CD1c-positive myeloid dendritic cell (primary cell): ENCODE measurements around the gene MED25.
A peak's percentile ranks its signal among the peaks of the same experiment; 100 is the strongest.

ENCODE experiments used
- DNase-seq: peaks from one replicate; pipeline ENCODE4 v3.0.0-alpha.2; 2016; ENCODE audit errors: extremely low spot score

MED25 gene

GRCh38 chr19:49858088-49858985 lies 40.2 kb downstream of the MED25 start:
- DNase-seq, result no peak

DNA sequence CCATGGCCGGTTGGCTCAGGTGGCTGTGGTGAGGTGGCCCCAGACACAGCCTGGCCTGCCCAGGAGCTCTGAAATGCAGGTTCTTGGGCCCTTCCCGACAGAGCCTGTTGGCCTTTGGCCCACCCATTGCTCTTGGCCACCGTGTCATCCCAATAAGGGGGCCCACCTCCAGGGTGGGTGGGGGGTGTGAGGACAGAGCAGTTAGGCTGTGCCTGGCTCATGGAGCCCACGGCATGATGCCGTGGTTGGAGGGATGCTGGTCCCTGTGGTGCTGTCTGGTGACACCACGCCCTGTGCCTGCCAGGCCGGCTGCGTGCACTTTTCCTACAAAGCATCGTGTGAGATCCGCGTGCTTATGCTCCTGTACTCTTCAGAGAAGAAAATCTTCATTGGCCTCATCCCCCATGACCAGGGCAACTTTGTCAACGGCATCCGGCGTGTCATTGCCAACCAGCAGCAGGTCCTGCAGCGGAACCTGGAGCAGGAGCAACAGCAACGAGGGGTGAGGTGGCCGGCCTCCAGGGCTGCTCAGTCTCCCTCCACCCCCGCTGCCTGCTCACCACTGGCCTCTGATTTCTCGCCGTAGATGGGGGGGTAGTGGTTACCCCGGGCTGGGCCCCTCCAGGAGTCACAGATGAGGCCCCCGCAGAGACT lies 41.7 kb downstream of the MED25 start:
- no peak for DNase-seq

GRCh38 chr19:49860336-49861102 lies 42.4 kb downstream of the MED25 start:
- no peak for DNase-seq

DNA sequence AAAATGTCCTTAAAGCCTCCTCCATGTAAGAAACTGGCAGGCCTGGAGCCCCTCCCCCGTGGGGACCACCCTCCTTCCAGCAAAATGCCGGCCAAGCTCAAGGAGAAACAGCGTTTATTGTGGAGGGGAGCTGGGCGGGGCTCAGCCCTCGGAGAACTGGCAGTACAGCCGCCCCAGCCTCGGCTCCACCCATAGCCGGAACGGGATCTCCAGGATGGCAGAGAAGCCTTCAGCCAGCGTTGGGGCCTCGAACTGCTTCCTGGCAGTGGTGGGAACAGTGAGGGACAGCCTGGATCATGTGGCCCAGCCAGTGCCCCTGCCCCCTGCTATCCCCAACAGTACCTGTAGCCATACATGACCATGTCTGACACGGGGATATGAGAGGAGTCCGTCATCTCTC lies 43.0 kb downstream of the MED25 start:
- DNase-seq, result no peak

GRCh38 chr19:49861541-49862378 lies 43.7 kb downstream of the MED25 start:
- no peak for DNase-seq

- no peak for DNase-seq
These were observed 44.5 kb downstream of the MED25 start for GRCh38 chr19:49862391-49863253.

- DNase-seq, result no peak
These were observed 45.3 kb downstream of the MED25 start for GRCh38 chr19:49863254-49863934.

GRCh38 chr19:49863935-49864320 lies 45.8 kb downstream of the MED25 start:
- DNase-seq, result no peak

GRCh38 chr19:49864890-49865289 lies 46.8 kb downstream of the MED25 start:
- no peak for DNase-seq

DNA sequence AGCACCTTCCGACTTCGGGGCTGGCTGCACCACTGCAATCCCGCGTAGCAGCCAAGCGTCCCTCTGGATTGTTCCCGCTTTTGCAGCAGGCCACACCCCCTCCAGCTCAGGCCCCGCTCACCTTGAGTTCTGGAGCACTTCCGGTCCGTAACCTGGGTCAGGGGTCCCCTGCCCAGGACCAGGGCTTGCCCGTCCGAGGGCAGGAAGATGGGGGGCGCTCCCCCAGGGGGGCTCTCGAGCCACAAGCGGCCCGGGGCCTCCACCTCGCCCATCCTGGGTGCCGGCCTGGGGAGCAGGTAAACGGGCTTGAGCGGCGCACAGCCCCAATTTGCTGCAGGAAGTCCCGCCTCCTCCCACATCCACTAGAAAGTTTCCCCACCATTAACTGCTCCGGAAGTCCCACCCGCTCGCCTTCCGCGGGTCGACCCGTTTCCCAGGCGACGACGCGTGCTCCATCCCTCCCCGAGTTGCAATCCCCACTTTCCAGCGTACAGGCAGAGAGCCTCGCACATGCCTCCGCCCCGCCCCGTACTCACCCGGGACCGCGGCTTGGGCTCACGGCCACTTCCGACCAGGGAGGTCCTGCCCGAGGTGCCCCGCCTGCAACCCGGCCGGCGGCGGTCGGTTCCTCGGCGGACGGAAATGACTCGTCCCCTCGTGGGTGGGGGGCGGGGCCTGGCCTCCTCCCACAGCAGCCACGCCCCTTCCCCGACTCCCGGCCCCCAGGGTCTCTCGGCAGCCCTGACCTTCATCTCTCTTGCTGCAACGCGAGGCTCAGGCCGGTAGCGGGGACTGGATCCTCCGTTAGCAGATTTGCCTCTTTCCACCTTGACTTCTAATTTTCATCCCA lies 49.1 kb downstream of the MED25 start, which contains the start of gene PNKP:
Gene PNKP, minus strand, starts transcription at position 644 of the 850 bp plus-strand sequence. Its CDS starts 372 bp downstream, at position 272.
- DNase-seq, result peak; percentile 94

DNA sequence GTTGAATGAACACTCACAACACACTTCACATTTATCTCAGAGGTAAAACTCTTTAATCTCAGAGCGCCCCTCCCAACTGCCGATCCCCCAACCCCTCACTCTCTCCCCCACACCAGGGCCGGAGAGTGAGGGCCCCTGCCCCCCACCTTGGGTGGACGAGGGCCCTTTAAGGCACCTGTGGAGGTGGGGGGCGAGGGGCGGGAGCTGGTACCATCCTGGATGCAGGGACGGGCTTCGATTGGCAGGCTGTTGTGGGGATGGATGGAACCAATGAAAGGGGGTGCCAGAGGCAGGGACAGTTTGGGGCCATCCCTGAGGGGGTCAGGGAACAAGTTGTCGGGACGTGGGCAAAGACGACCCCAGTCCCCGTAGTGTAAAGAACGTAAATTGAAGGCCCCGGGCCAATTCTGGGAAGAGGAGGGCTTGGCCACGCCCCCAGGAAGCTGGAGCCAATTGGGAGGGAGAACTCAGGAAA lies 51.0 kb downstream of the MED25 start:
- DNase-seq, result no peak

GRCh38 chr19:49869484-49870308 lies 51.6 kb downstream of the MED25 start:
- DNase-seq, result peak; percentile 99

DNA sequence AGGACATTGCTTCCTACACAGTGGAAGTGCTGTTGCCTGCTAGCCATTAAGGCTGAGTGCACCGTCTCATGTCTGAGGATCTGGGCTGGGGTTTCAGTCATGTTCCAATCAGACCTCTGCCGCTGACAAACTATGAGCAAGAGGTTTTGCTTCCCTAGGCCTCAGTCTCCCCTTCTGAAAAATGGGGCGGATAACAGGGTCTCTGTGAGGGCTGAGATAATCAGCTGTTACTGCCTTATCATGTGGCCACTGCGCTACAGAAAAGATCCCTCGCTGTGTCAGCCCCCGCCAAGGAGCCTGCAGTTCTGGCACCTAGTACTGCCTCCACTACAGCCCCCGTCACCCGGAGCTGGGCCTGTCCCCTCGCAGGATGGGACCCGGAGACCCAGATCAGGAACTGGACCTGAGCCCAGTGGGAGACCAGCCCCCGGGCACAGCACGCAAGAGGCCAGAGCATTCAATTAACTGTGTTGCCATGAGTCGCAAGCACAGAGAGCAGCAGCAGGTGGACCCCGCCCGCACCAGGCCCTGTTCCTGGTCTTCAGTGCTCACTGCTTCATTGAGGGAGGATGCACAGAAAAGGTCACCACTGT lies 52.3 kb downstream of the MED25 start:
- no peak for DNase-seq

- no peak for DNase-seq
These were observed 53.4 kb downstream of the MED25 start for GRCh38 chr19:49871349-49871985.

DNA sequence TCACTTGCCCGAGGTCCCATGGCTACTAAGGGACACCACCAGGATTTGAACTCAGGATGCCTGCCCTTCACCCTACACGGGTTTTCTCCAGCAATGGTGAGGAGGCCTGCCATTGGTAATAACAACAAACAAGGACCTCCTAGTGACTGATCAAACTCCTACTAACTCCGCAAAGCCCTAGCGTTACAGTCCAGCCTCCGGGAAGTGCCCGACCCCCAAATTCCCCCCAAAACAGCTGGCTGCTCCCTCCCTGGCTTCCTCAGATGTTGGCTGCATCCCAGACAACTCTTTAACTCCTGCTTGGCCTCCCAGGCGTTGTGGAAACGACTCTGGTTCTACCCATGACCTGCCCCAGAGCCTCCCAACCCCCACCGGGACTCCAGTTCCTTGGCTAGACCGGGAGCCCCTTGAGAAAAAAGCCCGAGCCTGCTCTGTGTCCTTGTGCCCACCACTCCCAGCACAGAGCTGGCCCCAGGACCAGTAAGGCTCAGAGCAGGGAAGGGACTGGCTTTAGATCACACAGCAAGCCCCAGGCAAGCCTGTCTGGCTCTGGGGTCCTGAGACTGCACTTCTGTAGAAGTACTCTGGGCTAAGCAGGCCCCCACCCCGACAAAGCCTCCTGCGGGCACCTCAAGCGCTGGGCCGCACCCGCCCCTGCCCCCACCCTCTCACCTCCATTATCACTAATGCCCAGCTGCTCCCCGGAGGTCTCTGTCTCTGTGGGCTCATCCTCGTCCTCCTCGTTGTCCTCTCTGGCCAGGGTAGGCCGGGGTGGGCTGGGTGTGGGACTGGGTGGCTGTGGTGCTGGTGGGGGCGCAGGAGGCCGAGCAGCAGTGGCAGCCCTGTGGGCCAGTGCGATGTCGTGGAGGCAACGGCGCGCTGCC lies 54.4 kb downstream of the MED25 start:
- DNase-seq, result no peak

DNA sequence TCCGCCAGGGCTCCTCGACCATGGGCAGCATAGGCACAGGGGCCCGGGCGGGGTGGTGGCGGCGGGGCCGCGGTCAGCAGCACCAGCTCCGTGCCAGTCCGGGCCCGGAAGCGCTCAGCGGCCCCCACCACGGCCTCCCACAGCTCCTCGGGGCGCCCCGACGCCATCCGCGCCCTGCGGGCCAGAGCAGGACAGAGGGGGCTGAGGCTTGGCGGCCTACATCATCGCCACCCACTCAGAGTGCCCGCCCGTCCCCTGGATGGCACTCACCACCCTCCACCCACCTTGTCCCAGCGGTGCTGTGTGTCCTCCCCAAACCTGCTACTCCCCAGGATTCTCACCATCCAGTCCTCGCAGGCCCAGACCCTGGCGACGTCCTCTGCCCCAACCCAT lies 55.0 kb downstream of the MED25 start:
- DNase-seq, result no peak
